ENCODE measurements around the gene PLEKHG5.

The PLEKHG5 gene

DNA sequence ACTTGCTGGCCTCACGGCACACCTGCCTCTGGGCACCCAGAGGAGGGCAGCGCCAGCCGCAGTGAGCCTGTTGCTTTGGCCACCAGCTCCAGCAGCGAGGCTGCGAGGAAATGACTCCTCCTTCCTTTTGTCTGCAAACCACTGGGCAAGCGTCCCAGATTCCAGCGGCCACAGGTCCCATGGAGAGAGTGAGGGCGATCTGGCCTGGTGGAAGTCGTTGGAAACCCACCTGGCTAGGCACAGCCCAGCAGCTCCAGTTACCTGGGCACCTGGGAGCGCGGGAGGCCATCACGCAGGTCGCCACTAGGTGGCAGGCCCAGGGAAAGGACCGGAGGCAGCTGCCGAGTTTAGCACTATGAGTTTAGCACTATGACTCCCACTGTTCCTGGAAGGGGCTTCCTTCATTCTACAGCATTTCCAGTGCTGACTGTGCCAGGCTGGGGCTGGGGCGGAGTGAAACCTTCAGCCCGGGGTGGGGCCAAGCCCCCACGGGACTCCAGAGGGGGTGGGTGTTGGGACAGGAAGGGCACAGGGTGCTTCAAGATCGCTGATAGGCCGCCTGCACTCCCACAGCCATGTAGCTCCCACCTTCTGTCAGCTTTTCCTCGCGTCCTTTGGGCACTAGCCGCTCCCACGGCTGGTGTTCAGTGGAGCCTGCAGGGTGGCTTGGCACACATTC is 68.0 kb downstream of the PLEKHG5 start:
- H3K4me3 ChIP-seq (ENCODE audit: low read length): no peak overlapping the region
- DNase-seq (ENCODE audit: low read depth): peak; percentile 51
- TF ChIP-seq, protein P1, sequence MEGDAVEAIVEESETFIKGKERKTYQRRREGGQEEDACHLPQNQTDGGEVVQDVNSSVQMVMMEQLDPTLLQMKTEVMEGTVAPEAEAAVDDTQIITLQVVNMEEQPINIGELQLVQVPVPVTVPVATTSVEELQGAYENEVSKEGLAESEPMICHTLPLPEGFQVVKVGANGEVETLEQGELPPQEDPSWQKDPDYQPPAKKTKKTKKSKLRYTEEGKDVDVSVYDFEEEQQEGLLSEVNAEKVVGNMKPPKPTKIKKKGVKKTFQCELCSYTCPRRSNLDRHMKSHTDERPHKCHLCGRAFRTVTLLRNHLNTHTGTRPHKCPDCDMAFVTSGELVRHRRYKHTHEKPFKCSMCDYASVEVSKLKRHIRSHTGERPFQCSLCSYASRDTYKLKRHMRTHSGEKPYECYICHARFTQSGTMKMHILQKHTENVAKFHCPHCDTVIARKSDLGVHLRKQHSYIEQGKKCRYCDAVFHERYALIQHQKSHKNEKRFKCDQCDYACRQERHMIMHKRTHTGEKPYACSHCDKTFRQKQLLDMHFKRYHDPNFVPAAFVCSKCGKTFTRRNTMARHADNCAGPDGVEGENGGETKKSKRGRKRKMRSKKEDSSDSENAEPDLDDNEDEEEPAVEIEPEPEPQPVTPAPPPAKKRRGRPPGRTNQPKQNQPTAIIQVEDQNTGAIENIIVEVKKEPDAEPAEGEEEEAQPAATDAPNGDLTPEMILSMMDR (conservative IDR thresholded peaks at IDR 0.05; ENCODE audit: low read length): peak; percentile 43

DNA sequence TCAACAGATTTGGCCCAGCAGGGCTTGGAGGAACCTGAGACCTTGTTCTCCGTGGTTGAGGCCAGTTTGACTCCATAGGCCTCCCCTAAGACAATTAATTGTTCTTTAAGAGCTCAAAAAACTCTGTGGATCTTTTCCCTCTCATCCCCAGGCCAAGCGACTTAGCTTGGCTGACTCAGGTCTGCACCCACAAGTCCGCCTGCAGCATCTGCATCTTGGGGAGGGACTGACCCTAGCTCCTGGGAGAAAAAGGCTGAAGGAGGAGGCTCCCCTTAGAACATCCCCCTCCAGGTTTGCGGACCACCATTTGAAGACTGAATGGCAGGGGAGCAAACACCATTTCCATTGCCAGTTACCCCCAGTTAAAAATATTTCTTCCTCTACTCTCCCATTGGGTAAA is 70.2 kb downstream of the PLEKHG5 start:
- no peak overlapping the region for H3K4me3 ChIP-seq (ENCODE audit: low read length)
- no peak for DNase-seq (ENCODE audit: low read depth)
- TF ChIP-seq, protein P1 (conservative IDR thresholded peaks at IDR 0.05; ENCODE audit: low read length): no peak

DNA sequence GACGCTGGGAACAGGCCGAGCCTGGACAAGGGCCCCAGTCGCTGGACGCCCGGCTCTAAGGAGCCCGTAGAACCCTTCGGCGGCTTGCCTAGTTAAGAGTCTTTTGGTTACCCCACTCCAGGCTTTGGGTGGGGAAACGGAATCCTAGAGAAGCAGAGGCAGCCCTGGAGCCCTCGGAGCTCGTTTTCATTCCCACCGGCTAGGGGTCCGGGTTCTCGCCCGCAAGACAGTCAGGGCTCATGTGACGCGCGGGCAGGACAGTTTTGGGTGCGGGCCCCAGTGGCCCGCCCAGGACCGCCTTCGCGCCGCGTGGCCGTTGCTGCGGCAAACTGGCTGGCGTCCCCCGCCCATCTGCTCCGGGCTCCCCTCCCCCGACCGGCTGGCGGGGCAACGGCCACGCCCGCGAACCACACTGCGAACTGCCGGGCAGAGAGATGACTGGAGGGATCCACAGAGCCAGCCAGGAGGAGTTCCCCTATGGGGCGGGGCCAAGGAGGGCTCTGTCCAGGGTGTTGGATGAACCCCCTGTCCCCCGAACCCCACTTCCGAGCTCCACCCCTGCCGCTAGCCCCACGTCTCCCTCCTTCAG is 70.9 kb downstream of the PLEKHG5 start:
- DNase-seq (ENCODE audit: low read depth): no peak
- no peak overlapping the region for H3K4me3 ChIP-seq (ENCODE audit: low read length)
- TF ChIP-seq, protein P1 (conservative IDR thresholded peaks at IDR 0.05; ENCODE audit: low read length): no peak

DNA sequence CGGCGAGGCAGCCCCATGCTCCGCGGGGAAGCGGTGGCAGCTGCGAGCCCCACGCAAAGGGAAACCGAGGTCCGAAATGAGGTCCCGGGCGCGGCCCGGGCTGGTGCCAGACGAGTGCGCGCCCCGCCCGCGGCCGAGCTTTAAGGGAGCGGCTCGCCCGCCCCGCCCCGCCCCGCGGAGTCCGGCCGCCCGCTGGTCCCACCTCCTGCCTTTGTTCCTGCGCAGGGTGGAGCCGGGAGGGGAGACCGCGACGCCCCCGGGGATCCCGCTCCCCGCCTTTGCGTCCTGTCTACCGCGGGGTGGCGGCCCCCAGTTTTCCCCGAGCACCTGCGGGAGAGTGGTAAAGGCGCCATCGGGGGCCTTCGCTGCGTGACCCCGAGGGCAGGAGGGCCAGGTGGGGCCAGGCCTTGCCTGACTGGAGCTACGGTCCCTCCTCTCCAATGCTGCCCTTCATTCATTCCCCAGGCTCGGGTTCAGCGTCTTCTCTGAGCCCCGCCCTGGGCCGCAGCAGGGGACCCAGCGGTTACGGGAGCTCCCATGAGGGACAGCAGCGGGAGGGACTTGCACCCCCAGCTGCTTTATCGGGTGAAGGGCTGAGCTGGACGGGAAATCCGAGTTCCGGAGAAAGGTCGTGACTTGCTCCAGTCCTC is 71.5 kb downstream of the PLEKHG5 start, which contains the start of gene HES2:
Gene HES2, minus strand, starts transcription at position 116 of the 650 bp plus-strand sequence. Its CDS starts 99 bp downstream, at position 17.
- DNase-seq (ENCODE audit: low read depth): no peak
- H3K4me3 ChIP-seq (ENCODE audit: low read length): no peak within 1 kb of the TSS
- TF ChIP-seq, protein P1 (conservative IDR thresholded peaks at IDR 0.05; ENCODE audit: low read length): no peak

DNA sequence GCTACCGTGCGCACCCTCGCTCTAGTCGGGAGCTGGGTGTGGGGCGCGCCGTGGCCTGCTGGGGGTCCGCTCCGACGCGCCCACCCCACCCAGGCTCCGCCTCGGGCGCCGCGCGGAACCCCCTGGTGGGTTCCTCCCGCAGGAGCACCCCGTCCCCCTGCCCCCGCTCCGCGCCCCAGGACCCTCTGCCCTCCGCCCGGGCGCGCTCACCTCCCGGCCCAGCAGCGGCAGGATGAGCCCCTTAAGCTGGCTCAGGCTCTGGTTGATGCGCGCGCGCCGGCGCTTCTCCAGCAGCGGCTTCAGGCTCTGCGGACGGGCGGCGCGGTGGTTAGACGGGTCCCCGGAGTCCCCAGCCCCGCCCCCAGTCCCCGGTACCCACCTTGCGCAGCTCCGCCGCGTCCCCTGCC is 72.1 kb downstream of the PLEKHG5 start:
- TF ChIP-seq, protein P1 (conservative IDR thresholded peaks at IDR 0.05; ENCODE audit: low read length): no peak
- no peak overlapping the region for H3K4me3 ChIP-seq (ENCODE audit: low read length)
- no peak for DNase-seq (ENCODE audit: low read depth)

DNA sequence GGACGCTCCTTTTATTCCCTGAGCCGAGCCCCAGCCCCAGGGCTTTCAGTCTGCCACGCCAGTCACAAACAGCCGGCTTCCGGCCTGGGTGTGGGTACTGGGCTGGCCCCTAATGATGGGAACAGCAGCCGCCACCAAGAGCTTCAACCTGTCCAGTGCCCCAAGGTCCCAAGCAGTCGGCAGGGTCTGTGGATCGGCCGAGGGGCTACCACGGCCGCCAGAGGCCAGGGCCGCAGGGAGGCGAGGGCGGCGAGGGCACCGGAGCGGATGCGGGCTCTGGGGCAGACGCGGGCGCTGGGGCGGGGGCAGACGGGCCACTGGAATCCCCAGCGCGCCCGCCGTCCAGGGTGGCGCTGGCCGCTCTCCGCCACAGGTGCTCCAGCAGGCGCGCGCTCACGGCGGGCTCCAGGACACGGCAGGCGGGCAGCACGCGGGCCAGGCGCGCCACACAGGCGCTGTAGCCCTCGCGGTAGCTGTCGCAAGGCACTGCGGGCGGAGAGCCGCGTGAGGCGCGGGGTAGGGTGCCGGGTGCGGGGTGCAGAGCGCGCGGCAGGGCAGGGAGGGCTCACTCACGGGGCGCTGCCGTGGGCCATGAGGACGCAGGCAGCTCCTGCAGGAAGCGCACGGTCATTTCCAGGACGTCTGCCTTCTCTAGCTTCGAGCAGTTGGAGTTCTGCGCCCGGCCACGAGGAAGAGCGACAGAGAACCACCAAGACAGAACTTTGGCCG is 72.6 kb downstream of the PLEKHG5 start:
- H3K4me3 ChIP-seq (ENCODE audit: low read length): no peak overlapping the region
- TF ChIP-seq, protein P1 (conservative IDR thresholded peaks at IDR 0.05; ENCODE audit: low read length): no peak
- no peak for DNase-seq (ENCODE audit: low read depth)
